Astrocyte of the cerebellum (primary cell): Measurements from ENCODE around the gene PFKFB3.
"Not testable (repeated sequence)": the region's sequence is repeated elsewhere in the genome, so short reads cannot be mapped to it uniquely, and the experiment has no call there.

Source experiments
- DNase-seq: peaks from one replicate; pipeline ENCODE4 v3.0.0-alpha.2; 2011; ENCODE audit warnings: low read depth
- H3K4me3 ChIP-seq: 2 replicates; pipeline ENCODE4 v1.5.1; 2011; ENCODE audit warnings: mild to moderate bottlenecking, low read depth, low read length, moderate library complexity
- CTCF ChIP-seq: IDR thresholded peaks from 2 replicates; pipeline ENCODE4 v1.5.1; 2012; ENCODE audit warnings: low read length, low read depth, moderate library complexity, mild to moderate bottlenecking; ENCODE audit errors: missing control alignments
- in situ Hi-C: cut with HindIII; loops from 2 replicates; pipeline ENCODE4 v1.10.0; 2017; ENCODE audit warnings: low sequenced_read_pairs

PFKFB3 gene

GRCh38 chr10:6279540-6280267 is 77.0 kb downstream of the PFKFB3 start:
- in situ Hi-C loops: no loop called here
- DNase-seq: peak; percentile 22
- no peak overlapping the region for H3K4me3 ChIP-seq
- TF ChIP-seq CTCF: no peak

- no peak overlapping the region for H3K4me3 ChIP-seq
- TF ChIP-seq CTCF: no peak
- no peak for DNase-seq
- in situ Hi-C loops: no loop called here
Measured at GRCh38 chr10:6280291-6280690, 77.6 kb downstream of the PFKFB3 start.

GRCh38 chr10:6282454-6282958 is 79.8 kb downstream of the PFKFB3 start:
- DNase-seq: no peak
- TF ChIP-seq CTCF: no peak
- H3K4me3 ChIP-seq: no peak overlapping the region
- in situ Hi-C loops: no loop called here

GRCh38 chr10:6283655-6284054 is 80.9 kb downstream of the PFKFB3 start:
- in situ Hi-C loops: no loop called here
- TF ChIP-seq CTCF: no peak
- H3K4me3 ChIP-seq: no peak overlapping the region
- DNase-seq: no peak

GRCh38 chr10:6290621-6291020 is 87.9 kb downstream of the PFKFB3 start:
- DNase-seq, H3K4me3 ChIP-seq, in situ Hi-C loops: not testable (repeated sequence)

GRCh38 chr10:6292741-6293151 is 90.0 kb downstream of the PFKFB3 start:
- no peak for DNase-seq
- no peak for TF ChIP-seq CTCF
- in situ Hi-C loops: no loop called here
- no peak overlapping the region for H3K4me3 ChIP-seq

- H3K4me3 ChIP-seq, in situ Hi-C loops: not testable (repeated sequence)
Measured at GRCh38 chr10:6296425-6296824, 93.7 kb downstream of the PFKFB3 start.

More at GRCh38 chr10:6296425-6296824, 93.7 kb downstream of the PFKFB3 start:
- not testable (repeated sequence) for DNase-seq
